Activated CD4-positive, alpha-beta T cell treated with anti-CD3 and anti-CD28 coated beads, Interleukin-2, amount 50 U/mL, for 16 hours (primary cell): ENCODE measurements around the gene NPHP4.
A peak's percentile ranks its signal among the peaks of the same experiment; 100 is the strongest.
"Not testable (repeated sequence)": the region's sequence is repeated elsewhere in the genome, so short reads cannot be mapped to it uniquely, and the experiment has no call there.

Experiments used
- DNase-seq: peaks from one replicate; pipeline ENCODE4 v3.0.0-alpha.2; 2020

The NPHP4 gene

GRCh38 chr1:5927506-5928370, 64.5 kb downstream of the NPHP4 start:
- no peak for DNase-seq

- no peak for DNase-seq
Observed at GRCh38 chr1:5926686-5927435, 65.4 kb downstream of the NPHP4 start.

GRCh38 chr1:5922700-5923330, 69.4 kb downstream of the NPHP4 start:
- DNase-seq = not testable (repeated sequence)

GRCh38 chr1:5921671-5922070, 70.6 kb downstream of the NPHP4 start:
- DNase-seq = no peak

GRCh38 chr1:5921129-5921528, 71.1 kb downstream of the NPHP4 start:
- DNase-seq = no peak

- DNase-seq = no peak
Observed at GRCh38 chr1:5920201-5920600, 72.0 kb downstream of the NPHP4 start.

- no peak for DNase-seq
Observed at GRCh38 chr1:5918275-5918649, 74.0 kb downstream of the NPHP4 start.

- DNase-seq = no peak
Observed at GRCh38 chr1:5917591-5918274, 74.5 kb downstream of the NPHP4 start.

- no peak for DNase-seq
Observed at GRCh38 chr1:5917281-5917590, 75.0 kb downstream of the NPHP4 start.

GRCh38 chr1:5916572-5917280, 75.5 kb downstream of the NPHP4 start:
- DNase-seq = no peak

- peak; percentile 50 for DNase-seq
Observed at GRCh38 chr1:5915587-5916571, 76.3 kb downstream of the NPHP4 start.

- no peak for DNase-seq
Observed at GRCh38 chr1:5914676-5915365, 77.4 kb downstream of the NPHP4 start.

GRCh38 chr1:5913876-5914275, 78.3 kb downstream of the NPHP4 start:
- no peak for DNase-seq

- no peak for DNase-seq
Observed at GRCh38 chr1:5913078-5913845, 79.0 kb downstream of the NPHP4 start.

GRCh38 chr1:5911871-5912271, 80.4 kb downstream of the NPHP4 start:
- DNase-seq = no peak

- no peak for DNase-seq
Observed at GRCh38 chr1:5911157-5911556, 81.1 kb downstream of the NPHP4 start.

- DNase-seq = no peak
Observed at GRCh38 chr1:5910666-5911065, 81.6 kb downstream of the NPHP4 start.

- no peak for DNase-seq
Observed at GRCh38 chr1:5910276-5910620, 82.0 kb downstream of the NPHP4 start.

GRCh38 chr1:5909576-5910275, 82.5 kb downstream of the NPHP4 start:
- DNase-seq = no peak
